Measurements from ENCODE around the gene SGO2. TPM values are rescaled to one million over a fixed set of nuclear protein-coding genes. Genes with fewer than 3 reads are reported as not detected.

The SGO2 gene
- polyA plus RNA-seq, 2 donors = 1.3 to 2.5 TPM

GRCh38 chr2:200587007-200587616 is 61.1 kb downstream of the SGO2 start:
- no peaks in the 10 kb centered on the region for H3K4me1 ChIP-seq (ENCODE audit: control insufficient read depth in 2 of 2, insufficient read depth in 2 of 2, low read length in 1 of 2)
- H3K36me3 ChIP-seq (ENCODE audit: control insufficient read depth in 2 of 2, insufficient read depth in 2 of 2, low read length in 1 of 2) = no peaks in the 10 kb centered on the region
- no peak overlapping the region for H3K4me3 ChIP-seq (ENCODE audit: low read depth in 1 of 2, low read length in 2 of 2)
- H3K27me3 ChIP-seq (ENCODE audit: control insufficient read depth in 1 of 2, insufficient read depth in 2 of 2, low read length in 2 of 2) = no peaks in the 10 kb centered on the region
- WGBS, 2 donors = 83 to 93% methylated on average over 9 of the region's 9 CpGs
- no peak overlapping the region for H3K27ac ChIP-seq (ENCODE audit: low read depth in 2 of 2, low read length in 1 of 2)
- no peaks in the 10 kb centered on the region for H3K9me3 ChIP-seq (ENCODE audit: control insufficient read depth in 2 of 2, insufficient read depth in 1 of 2, low read depth in 1 of 2, low read length in 1 of 2)

GRCh38 chr2:200588076-200588678 is 62.2 kb downstream of the SGO2 start:
- Histone ChIP-seq H3K9me3 (ENCODE audit: control insufficient read depth in 2 of 2, insufficient read depth in 1 of 2, low read depth in 1 of 2, low read length in 1 of 2) (no peaks in the 10 kb centered on the region), H3K27ac (ENCODE audit: low read depth in 2 of 2, low read length in 1 of 2) (no peak overlapping the region), H3K4me3 (ENCODE audit: low read depth in 1 of 2, low read length in 2 of 2) (no peak overlapping the region), H3K36me3 (ENCODE audit: control insufficient read depth in 2 of 2, insufficient read depth in 2 of 2, low read length in 1 of 2) (no peaks in the 10 kb centered on the region), H3K27me3 (ENCODE audit: control insufficient read depth in 1 of 2, insufficient read depth in 2 of 2, low read length in 2 of 2) (no peaks in the 10 kb centered on the region), H3K4me1 (ENCODE audit: control insufficient read depth in 2 of 2, insufficient read depth in 2 of 2, low read length in 1 of 2) (no peaks in the 10 kb centered on the region)
- 74 to 86% methylated on average over 4 of the region's 4 CpGs for WGBS, 2 donors

DNA sequence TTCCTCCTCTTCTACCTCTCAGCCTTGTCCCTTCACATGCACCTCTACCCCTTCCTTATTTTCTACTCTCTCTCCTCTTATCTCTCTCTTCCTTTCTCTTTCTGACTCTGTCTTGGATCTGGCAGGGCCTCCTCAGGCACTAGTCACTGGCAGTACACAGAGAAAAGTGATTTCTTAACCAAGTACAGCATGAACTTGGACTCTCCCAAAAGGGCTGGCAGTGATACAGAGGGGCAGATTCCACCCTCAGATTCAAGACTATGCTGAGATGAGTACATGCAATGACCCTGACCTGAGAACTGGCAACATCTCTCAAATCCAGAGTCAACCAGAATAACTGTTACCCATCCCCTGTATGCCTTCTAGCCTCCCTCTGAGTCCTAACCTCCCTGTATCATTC is 64.1 kb downstream of the SGO2 start:
- Histone ChIP-seq H3K4me3 (ENCODE audit: low read depth in 1 of 2, low read length in 2 of 2) (no peak overlapping the region), H3K27ac (ENCODE audit: low read depth in 2 of 2, low read length in 1 of 2) (no peak overlapping the region), H3K4me1 (ENCODE audit: control insufficient read depth in 2 of 2, insufficient read depth in 2 of 2, low read length in 1 of 2) (no peaks in the 10 kb centered on the region), H3K9me3 (ENCODE audit: control insufficient read depth in 2 of 2, insufficient read depth in 1 of 2, low read depth in 1 of 2, low read length in 1 of 2) (no peaks in the 10 kb centered on the region), H3K27me3 (ENCODE audit: control insufficient read depth in 1 of 2, insufficient read depth in 2 of 2, low read length in 2 of 2) (no peaks in the 10 kb centered on the region), H3K36me3 (ENCODE audit: control insufficient read depth in 2 of 2, insufficient read depth in 2 of 2, low read length in 1 of 2) (peaks cover 0 to 4% of the 10 kb centered on the region in 2 donors)

- Histone ChIP-seq H3K4me3 (ENCODE audit: low read depth in 1 of 2, low read length in 2 of 2) (no peak overlapping the region), H3K27me3 (ENCODE audit: control insufficient read depth in 1 of 2, insufficient read depth in 2 of 2, low read length in 2 of 2) (no peaks in the 10 kb centered on the region)
- WGBS, 2 donors = 77 to 79% methylated on average over 5 of the region's 5 CpGs
Observed at GRCh38 chr2:200591308-200591707, 65.3 kb downstream of the SGO2 start.

GRCh38 chr2:200592406-200593075 is 66.5 kb downstream of the SGO2 start:
- H3K27ac ChIP-seq (ENCODE audit: low read depth in 2 of 2, low read length in 1 of 2) = no peak overlapping the region
- 35 to 52% methylated on average over 1 of the region's 1 CpG for WGBS, 2 donors
- H3K36me3 ChIP-seq (ENCODE audit: control insufficient read depth in 2 of 2, insufficient read depth in 2 of 2, low read length in 1 of 2) = peaks cover 0 to 4% of the 10 kb centered on the region in 2 donors
- no peaks in the 10 kb centered on the region for H3K4me1 ChIP-seq (ENCODE audit: control insufficient read depth in 2 of 2, insufficient read depth in 2 of 2, low read length in 1 of 2)
- no peak overlapping the region for H3K4me3 ChIP-seq (ENCODE audit: low read depth in 1 of 2, low read length in 2 of 2)
- no peaks in the 10 kb centered on the region for H3K9me3 ChIP-seq (ENCODE audit: control insufficient read depth in 2 of 2, insufficient read depth in 1 of 2, low read depth in 1 of 2, low read length in 1 of 2)
- H3K27me3 ChIP-seq (ENCODE audit: control insufficient read depth in 1 of 2, insufficient read depth in 2 of 2, low read length in 2 of 2) = no peaks in the 10 kb centered on the region

More at GRCh38 chr2:200591308-200591707, 65.3 kb downstream of the SGO2 start:
- Histone ChIP-seq H3K9me3 (ENCODE audit: control insufficient read depth in 2 of 2, insufficient read depth in 1 of 2, low read depth in 1 of 2, low read length in 1 of 2) (no peaks in the 10 kb centered on the region), H3K4me1 (ENCODE audit: control insufficient read depth in 2 of 2, insufficient read depth in 2 of 2, low read length in 1 of 2) (no peaks in the 10 kb centered on the region), H3K27ac (ENCODE audit: low read depth in 2 of 2, low read length in 1 of 2) (no peak overlapping the region), H3K36me3 (ENCODE audit: control insufficient read depth in 2 of 2, insufficient read depth in 2 of 2, low read length in 1 of 2) (peaks cover 0 to 4% of the 10 kb centered on the region in 2 donors)

DNA sequence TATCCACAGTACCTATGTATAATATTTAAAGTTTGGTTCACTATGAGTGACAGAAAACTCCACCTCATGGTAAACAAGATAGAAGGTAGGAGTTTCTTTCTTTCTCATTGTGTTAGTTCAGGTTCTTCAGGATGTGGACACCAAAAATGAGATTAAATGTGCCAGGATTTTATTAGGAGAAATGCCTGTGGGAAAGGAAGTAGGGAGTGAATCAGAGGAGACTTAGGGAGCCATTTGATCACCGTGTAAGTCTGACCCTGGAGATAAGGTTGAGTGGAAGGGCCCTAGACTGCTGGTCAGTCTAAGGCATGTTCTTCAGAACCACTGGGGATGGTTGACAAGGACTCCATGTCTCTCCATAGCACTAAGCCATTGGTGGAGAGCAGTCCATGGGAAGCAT is 67.9 kb downstream of the SGO2 start:
- no peak overlapping the region for H3K27ac ChIP-seq (ENCODE audit: low read depth in 2 of 2, low read length in 1 of 2)
- H3K9me3 ChIP-seq (ENCODE audit: control insufficient read depth in 2 of 2, insufficient read depth in 1 of 2, low read depth in 1 of 2, low read length in 1 of 2) = no peaks in the 10 kb centered on the region
- no peaks in the 10 kb centered on the region for H3K4me1 ChIP-seq (ENCODE audit: control insufficient read depth in 2 of 2, insufficient read depth in 2 of 2, low read length in 1 of 2)
- H3K4me3 ChIP-seq (ENCODE audit: low read depth in 1 of 2, low read length in 2 of 2) = no peak overlapping the region
- no peaks in the 10 kb centered on the region for H3K27me3 ChIP-seq (ENCODE audit: control insufficient read depth in 1 of 2, insufficient read depth in 2 of 2, low read length in 2 of 2)
- peaks cover 0 to 4% of the 10 kb centered on the region in 2 donors for H3K36me3 ChIP-seq (ENCODE audit: control insufficient read depth in 2 of 2, insufficient read depth in 2 of 2, low read length in 1 of 2)
- WGBS, 2 donors = 55 to 57% methylated on average over 1 of the region's 1 CpG

- Histone ChIP-seq H3K36me3 (ENCODE audit: control insufficient read depth in 2 of 2, insufficient read depth in 2 of 2, low read length in 1 of 2) (peaks cover 0 to 4% of the 10 kb centered on the region in 2 donors), H3K27ac (ENCODE audit: low read depth in 2 of 2, low read length in 1 of 2) (no peak overlapping the region), H3K9me3 (ENCODE audit: control insufficient read depth in 2 of 2, insufficient read depth in 1 of 2, low read depth in 1 of 2, low read length in 1 of 2) (no peaks in the 10 kb centered on the region), H3K4me3 (ENCODE audit: low read depth in 1 of 2, low read length in 2 of 2) (no peak overlapping the region), H3K27me3 (ENCODE audit: control insufficient read depth in 1 of 2, insufficient read depth in 2 of 2, low read length in 2 of 2) (no peaks in the 10 kb centered on the region), H3K4me1 (ENCODE audit: control insufficient read depth in 2 of 2, insufficient read depth in 2 of 2, low read length in 1 of 2) (no peaks in the 10 kb centered on the region)
- WGBS, 2 donors = 55 to 73% methylated on average over 3 of the region's 3 CpGs
Observed at GRCh38 chr2:200595913-200596312, 69.9 kb downstream of the SGO2 start.

GRCh38 chr2:200596774-200597570 is 71.0 kb downstream of the SGO2 start:
- Histone ChIP-seq H3K4me1 (ENCODE audit: control insufficient read depth in 2 of 2, insufficient read depth in 2 of 2, low read length in 1 of 2) (no peaks in the 10 kb centered on the region), H3K9me3 (ENCODE audit: control insufficient read depth in 2 of 2, insufficient read depth in 1 of 2, low read depth in 1 of 2, low read length in 1 of 2) (no peaks in the 10 kb centered on the region), H3K27me3 (ENCODE audit: control insufficient read depth in 1 of 2, insufficient read depth in 2 of 2, low read length in 2 of 2) (no peaks in the 10 kb centered on the region), H3K27ac (ENCODE audit: low read depth in 2 of 2, low read length in 1 of 2) (no peak overlapping the region), H3K36me3 (ENCODE audit: control insufficient read depth in 2 of 2, insufficient read depth in 2 of 2, low read length in 1 of 2) (peaks cover 0 to 4% of the 10 kb centered on the region in 2 donors), H3K4me3 (ENCODE audit: low read depth in 1 of 2, low read length in 2 of 2) (no peak overlapping the region)
- 68 to 74% methylated on average over 5 of the region's 5 CpGs for WGBS, 2 donors

GRCh38 chr2:200599206-200599605 is 73.2 kb downstream of the SGO2 start:
- Histone ChIP-seq H3K4me3 (ENCODE audit: low read depth in 1 of 2, low read length in 2 of 2) (no peak overlapping the region), H3K27me3 (ENCODE audit: control insufficient read depth in 1 of 2, insufficient read depth in 2 of 2, low read length in 2 of 2) (no peaks in the 10 kb centered on the region), H3K36me3 (ENCODE audit: control insufficient read depth in 2 of 2, insufficient read depth in 2 of 2, low read length in 1 of 2) (peaks cover 0 to under 1% of the 10 kb centered on the region in 2 donors), H3K9me3 (ENCODE audit: control insufficient read depth in 2 of 2, insufficient read depth in 1 of 2, low read depth in 1 of 2, low read length in 1 of 2) (no peaks in the 10 kb centered on the region), H3K27ac (ENCODE audit: low read depth in 2 of 2, low read length in 1 of 2) (no peak overlapping the region), H3K4me1 (ENCODE audit: control insufficient read depth in 2 of 2, insufficient read depth in 2 of 2, low read length in 1 of 2) (no peaks in the 10 kb centered on the region)
- 83 to 84% methylated on average over 3 of the region's 3 CpGs for WGBS, 2 donors

All from esophagus (tissue), 2 donors.